Measurements from ENCODE around the gene TAP1. TPM values are rescaled to one million over a fixed set of nuclear protein-coding genes. Genes with fewer than 3 reads are reported as not detected.

Gene TAP1
- total and polyA plus RNA-seq, 2 of the 8 experiments (the other 6 are each of a cell fraction or from before 2014, with no cell fraction given), result 16.8 to 22.0 TPM

DNA sequence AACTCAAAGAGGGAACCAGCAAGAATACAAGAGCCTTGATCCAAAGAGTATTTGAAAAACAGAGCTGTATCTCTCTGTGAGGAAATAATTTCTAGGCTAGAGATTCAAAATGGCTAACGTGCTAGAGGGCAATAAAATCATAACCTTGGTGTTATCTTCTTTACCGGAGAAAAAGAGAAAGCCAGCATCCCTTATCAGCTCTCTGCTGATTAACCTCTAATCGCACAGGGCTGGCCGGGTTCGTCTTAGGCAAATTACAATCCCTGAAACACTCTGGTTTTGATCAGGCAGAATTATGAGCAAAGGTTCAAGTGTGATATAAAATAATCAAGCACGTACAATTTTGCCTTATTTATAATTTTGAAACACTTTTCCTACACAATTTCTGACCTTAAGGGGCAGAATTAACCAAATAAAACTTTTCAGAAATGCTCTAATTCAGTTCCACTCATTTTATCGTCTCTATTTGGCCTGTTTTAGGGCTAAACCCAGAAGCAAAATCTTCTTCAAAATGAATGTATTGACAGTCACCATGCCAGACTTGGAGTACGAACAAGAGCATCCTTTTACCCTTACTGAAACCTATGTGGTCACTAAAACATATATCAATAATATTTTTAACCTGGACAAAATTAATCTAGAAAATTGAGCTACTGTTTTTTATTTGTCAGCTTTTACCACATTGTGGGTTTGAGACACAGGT, 14.2 kb upstream of the TAP1 start:
- Histone ChIP-seq H2AFZ (ENCODE audit: low read length) (no peak overlapping the region), H2BK120ac (replicated peaks; ENCODE audit: low read depth, low read length) (no peak overlapping the region), H3K14ac (ENCODE audit: insufficient read length) (no peak overlapping the region), H2AK5ac (ENCODE audit: low read depth, low read length) (no peak overlapping the region), H3K79me1 (ENCODE audit: low read depth, low read length) (no peaks in the 10 kb centered on the region), H3K4me3 (ENCODE audit: extremely low read depth in 1 of 4, insufficient read depth in 2 of 4, low read depth in 3 of 4, low read length in 4 of 4) (no peak overlapping the region), H3K18ac (ENCODE audit: extremely low read depth, low read length) (no peak overlapping the region), H3K4me2 (ENCODE audit: insufficient read depth in 1 of 2, low read depth in 2 of 2, low read length in 2 of 2) (no peak overlapping the region), H2BK12ac (ENCODE audit: low read depth, low read length) (no peak overlapping the region), H4K8ac (ENCODE audit: extremely low read depth, insufficient read depth, low read length) (no peak overlapping the region), H3K9me3 (ENCODE audit: insufficient read depth in 2 of 2, low read depth in 1 of 2, low read length in 1 of 2) (no peaks in the 10 kb centered on the region), H2BK20ac (ENCODE audit: low read length) (no peak overlapping the region), H2BK15ac (ENCODE audit: low read length) (no peak overlapping the region), H3K56ac (replicated peaks; ENCODE audit: insufficient read length, low read depth, low read length) (no peak overlapping the region), H2BK5ac (ENCODE audit: low read depth, low read length) (no peak overlapping the region), H3K9ac (replicated peaks in 1 of 4; ENCODE audit: extremely low read depth in 1 of 4, low read depth in 3 of 4, low read length in 3 of 4) (no peak overlapping the region), H3K27me3 (replicated peaks in 1 of 4; ENCODE audit: control insufficient read depth in 3 of 4, extremely low read depth in 1 of 4, insufficient read depth in 3 of 4, low read length in 3 of 4) (no peaks in the 10 kb centered on the region), H3K4me1 (replicated peaks in 1 of 4; ENCODE audit: control insufficient read depth in 3 of 4, insufficient read depth in 4 of 4, low read length in 3 of 4) (no peaks in the 10 kb centered on the region), H3K23ac (ENCODE audit: insufficient read length) (no peak overlapping the region), H4K5ac (ENCODE audit: insufficient read length, low read depth, low read length) (no peak overlapping the region), H3K36me3 (ENCODE audit: control insufficient read depth in 2 of 4, insufficient read depth in 4 of 4, low read length in 3 of 4) (no peaks in the 10 kb centered on the region), H4K91ac (replicated peaks; ENCODE audit: insufficient read length, low read length) (no peak overlapping the region), H4K20me1 (replicated peaks in 1 of 2; ENCODE audit: control insufficient read depth in 1 of 2, insufficient read depth in 2 of 2, low read length in 2 of 2) (no peaks in the 10 kb centered on the region), H3K79me2 (ENCODE audit: control insufficient read depth in 1 of 2, insufficient read depth in 2 of 2, low read length in 2 of 2) (no peaks in the 10 kb centered on the region), H3K4ac (replicated peaks; ENCODE audit: insufficient read length, low read depth, low read length) (no peak overlapping the region), H3K23me2 (ENCODE audit: low read depth, low read length) (no peaks in the 10 kb centered on the region), H3K27ac (ENCODE audit: low read depth, low read length) (no peak overlapping the region)
- DNase-seq (ENCODE audit: low read depth in 1 of 2, low spot score in 2 of 2) (no peak), FAIRE-seq (no peak)
- ChIA-PET POLR2A (ENCODE audit: partially characterized antibody) (interaction anchor here (0.9 to 1.4 kb wide), 5 partner anchors 13 to 29 kb away, joined by 3 to 6 read pairs (median 4); partner anchors contain the start of genes PSMB8 and TAP2), CTCF (ENCODE audit: partially characterized antibody) (interaction anchor here (0.7 to 19.9 kb wide), 47 partner anchors 9 to 614 kb away, joined by 3 to 402 read pairs (median 4); partner anchors contain the start of genes HLA-DMA, HLA-DQB2, HLA-DRA and PSMB8)
- 79% methylated on average over 8 of the region's 8 CpGs; no CpG with 5 or more reads in 1 of the 2 experiments for WGBS, 2 experiments (ENCODE audit: extremely low coverage in 1 of 2, insufficient coverage in 1 of 2, insufficient read length in 1 of 2, insufficient replicate concordance in 2 of 2, low coverage in 1 of 2, low lambda C conversion rate in 2 of 2, missing lambda C conversion rate in 1 of 2)
- no peak for TF ChIP-seq BACH1 (IDR thresholded peaks at IDR 0.05; ENCODE audit: low read length)
- TF ChIP-seq SIX5 (IDR thresholded peaks at IDR 0.05; ENCODE audit: low read depth, low read length), result no peak

All from H1 (cell line).